ENCODE results near the gene SMCO1. TPM values are rescaled to one million over a fixed set of nuclear protein-coding genes. Genes with fewer than 3 reads are reported as not detected.
A peak's percentile ranks its signal among the peaks of the same experiment; 100 is the strongest.
"Not testable (repeated sequence)": the region's sequence is repeated elsewhere in the genome, so short reads cannot be mapped to it uniquely, and the experiment has no call there.

The SMCO1 gene
- polyA plus RNA-seq, 1 donor from 2014 or later = not detected

GRCh38 chr3:196513697-196514349, 1.3 kb downstream of the SMCO1 start:
- Mint-ChIP-seq H3K4me1 (no peaks in the 10 kb centered on the region), H3K9me3 (peaks cover 7 to 30% (median 17%) of the 10 kb centered on the region in 3 donors), H3K4me3 (no peak overlapping the region), H3K27ac (no peak overlapping the region), H3K27me3 (peaks cover 3% of the 10 kb centered on the region), H3K36me3 (peaks cover 4% of the 10 kb centered on the region)

- not testable (repeated sequence) for H3K27ac Mint-ChIP-seq, H3K36me3 Mint-ChIP-seq, H3K4me1 Mint-ChIP-seq, H3K27me3 Mint-ChIP-seq
- peaks cover 5 to 34% (median 15%) of the 10 kb centered on the region in 3 donors for H3K9me3 Mint-ChIP-seq
- H3K4me3 Mint-ChIP-seq = peak overlapping the region in 1 of 4 donors; percentile 41
Observed at GRCh38 chr3:196511646-196512425, 3.3 kb downstream of the SMCO1 start.

- H3K27ac Mint-ChIP-seq, H3K27me3 Mint-ChIP-seq, H3K36me3 Mint-ChIP-seq, H3K4me3 Mint-ChIP-seq, H3K4me1 Mint-ChIP-seq: not testable (repeated sequence)
- H3K9me3 Mint-ChIP-seq = peaks cover 5 to 36% (median 14%) of the 10 kb centered on the region in 3 donors
Observed at GRCh38 chr3:196511108-196511507, 4.0 kb downstream of the SMCO1 start.

GRCh38 chr3:196506687-196507086, 8.5 kb downstream of the SMCO1 start:
- peak overlapping the region in 1 of 4 donors; percentile 66 for H3K4me3 Mint-ChIP-seq
- H3K4me1 Mint-ChIP-seq = peaks cover 3 to 4% (median 4%) of the 10 kb centered on the region in 3 donors
- peak overlapping the region in 1 of 3 donors; percentile 10 for H3K27ac Mint-ChIP-seq
- H3K9me3 Mint-ChIP-seq = peaks cover 4 to 15% (median 5%) of the 10 kb centered on the region in 3 donors
- no peaks in the 10 kb centered on the region for H3K36me3 Mint-ChIP-seq
- no peaks in the 10 kb centered on the region for H3K27me3 Mint-ChIP-seq

- Mint-ChIP-seq H3K9me3 (peaks cover 4 to 11% (median 5%) of the 10 kb centered on the region in 3 donors), H3K4me3 (peak overlapping the region; percentile 54 to 78 (median 66)), H3K36me3 (no peaks in the 10 kb centered on the region), H3K4me1 (peaks cover 14 to 20% (median 17%) of the 10 kb centered on the region in 3 donors), H3K27me3 (no peaks in the 10 kb centered on the region), H3K27ac (peak overlapping the region in 1 of 3 donors; percentile 95)
Observed at GRCh38 chr3:196504556-196504955, 10.6 kb downstream of the SMCO1 start.

- not testable (repeated sequence) for H3K36me3 Mint-ChIP-seq, H3K27me3 Mint-ChIP-seq
- peaks cover 19 to 25% (median 22%) of the 10 kb centered on the region in 3 donors for H3K4me1 Mint-ChIP-seq
- peaks cover 4 to 11% (median 5%) of the 10 kb centered on the region in 3 donors for H3K9me3 Mint-ChIP-seq
- peak overlapping the region; percentile 94 to 100 (median 99) for H3K4me3 Mint-ChIP-seq
- peak overlapping the region; percentile 65 to 96 (median 95) for H3K27ac Mint-ChIP-seq
Observed at GRCh38 chr3:196504077-196504398, 11.1 kb downstream of the SMCO1 start.

GRCh38 chr3:196503196-196504076, 11.7 kb downstream of the SMCO1 start, which contains the start of gene RNF168:
RNF168 (minus strand) TSS chr3:196503768; CDS start chr3:196503173, 595 bp downstream.
- Mint-ChIP-seq H3K27ac (peak within 1 kb of the TSS; percentile 65 to 96 (median 95)), H3K9me3 (peaks cover 4 to 11% (median 5%) of the 10 kb centered on the region in 3 donors)

GRCh38 chr3:196502775-196503195, 12.4 kb downstream of the SMCO1 start:
- H3K9me3 Mint-ChIP-seq = peaks cover 3 to 9% (median 5%) of the 10 kb centered on the region in 3 donors
- H3K4me3 Mint-ChIP-seq = peak overlapping the region; percentile 94 to 100 (median 99)
- H3K27me3 Mint-ChIP-seq = no peaks in the 10 kb centered on the region
- peaks cover 25 to 29% (median 27%) of the 10 kb centered on the region in 3 donors for H3K4me1 Mint-ChIP-seq
- peaks cover 5% of the 10 kb centered on the region for H3K36me3 Mint-ChIP-seq
- H3K27ac Mint-ChIP-seq = peak overlapping the region; percentile 65 to 96 (median 95)

More at GRCh38 chr3:196503196-196504076, 11.7 kb downstream of the SMCO1 start, which contains the start of gene RNF168:
- peak within 1 kb of the TSS; percentile 94 to 100 (median 99) for H3K4me3 Mint-ChIP-seq
- no peaks in the 10 kb centered on the region for H3K27me3 Mint-ChIP-seq
- H3K4me1 Mint-ChIP-seq = peaks cover 21 to 27% (median 25%) of the 10 kb centered on the region in 3 donors
- peaks cover 3% of the 10 kb centered on the region for H3K36me3 Mint-ChIP-seq

- H3K36me3 Mint-ChIP-seq = peaks cover 5% of the 10 kb centered on the region
- H3K9me3 Mint-ChIP-seq = peaks cover 0 to 4% (median 1%) of the 10 kb centered on the region in 3 donors
- peak overlapping the region; percentile 94 to 100 (median 99) for H3K4me3 Mint-ChIP-seq
- peaks cover 27 to 31% (median 27%) of the 10 kb centered on the region in 3 donors for H3K4me1 Mint-ChIP-seq
- H3K27me3 Mint-ChIP-seq = no peaks in the 10 kb centered on the region
- peak overlapping the region; percentile 11 to 95 (median 65) for H3K27ac Mint-ChIP-seq
Observed at GRCh38 chr3:196501316-196502044, 13.7 kb downstream of the SMCO1 start.

- H3K27ac Mint-ChIP-seq = peak overlapping the region; percentile 10 to 69 (median 67)
Observed at GRCh38 chr3:196499807-196500524, 15.2 kb downstream of the SMCO1 start.

GRCh38 chr3:196499061-196499460, 16.1 kb downstream of the SMCO1 start:
- Mint-ChIP-seq H3K9me3 (no peaks in the 10 kb centered on the region), H3K36me3 (peaks cover 10% of the 10 kb centered on the region), H3K27ac (no peak overlapping the region), H3K4me1 (peaks cover 30 to 41% (median 37%) of the 10 kb centered on the region in 3 donors), H3K4me3 (peak overlapping the region in 3 of 4 donors; percentile 25 to 99 (median 94)), H3K27me3 (no peaks in the 10 kb centered on the region)

More at GRCh38 chr3:196499807-196500524, 15.2 kb downstream of the SMCO1 start:
- Mint-ChIP-seq H3K36me3 (peaks cover 7% of the 10 kb centered on the region), H3K4me1 (peaks cover 29 to 39% (median 33%) of the 10 kb centered on the region in 3 donors), H3K4me3 (peak overlapping the region; percentile 94 to 100 (median 99)), H3K27me3 (no peaks in the 10 kb centered on the region), H3K9me3 (no peaks in the 10 kb centered on the region)

GRCh38 chr3:196498297-196498696, 16.8 kb downstream of the SMCO1 start:
- H3K27ac Mint-ChIP-seq = peak overlapping the region in 1 of 3 donors; percentile 53
- H3K36me3 Mint-ChIP-seq = peaks cover 10% of the 10 kb centered on the region
- H3K27me3 Mint-ChIP-seq = no peaks in the 10 kb centered on the region
- peak overlapping the region in 2 of 4 donors; percentile 7 to 12 for H3K4me3 Mint-ChIP-seq
- no peaks in the 10 kb centered on the region for H3K9me3 Mint-ChIP-seq
- H3K4me1 Mint-ChIP-seq = peaks cover 30 to 41% (median 39%) of the 10 kb centered on the region in 3 donors

GRCh38 chr3:196496183-196496582, 19.0 kb downstream of the SMCO1 start:
- Mint-ChIP-seq H3K9me3 (no peaks in the 10 kb centered on the region), H3K27me3 (no peaks in the 10 kb centered on the region), H3K4me3 (no peak overlapping the region), H3K36me3 (peaks cover 16% of the 10 kb centered on the region), H3K27ac (no peak overlapping the region), H3K4me1 (peaks cover 34 to 41% (median 40%) of the 10 kb centered on the region in 3 donors)
